H9 (cell line): ENCODE results near the gene SPDEF. TPM values are rescaled to one million over a fixed set of nuclear protein-coding genes. Genes with fewer than 3 reads are reported as not detected.

Experiments used
- DNase-seq: peaks from one replicate; pipeline ENCODE4 v3.0.0-alpha.2; 2017
- H2AFZ ChIP-seq: one replicate; pipeline ENCODE4 v1.6.1; 2013; ENCODE audit warnings: mild to moderate bottlenecking, low read length, control low read depth, moderate library complexity
- H2AK5ac ChIP-seq: 2 replicates; pipeline ENCODE4 v1.6.1; 2013; ENCODE audit warnings: low read length, control low read depth, mixed read lengths; ENCODE audit not compliant: insufficient read length
- H2BK120ac ChIP-seq: one replicate; pipeline ENCODE4 v1.6.1; 2013; ENCODE audit warnings: low read depth, mild to moderate bottlenecking, low read length, control low read depth, inconsistent platforms; ENCODE audit not compliant: poor library complexity, severe bottlenecking
- H2BK12ac ChIP-seq: 2 replicates; pipeline ENCODE4 v1.6.1; 2013; ENCODE audit warnings: low read length, control low read depth, mixed read lengths, low read depth; ENCODE audit not compliant: insufficient read length
- H2BK15ac ChIP-seq: 2 replicates; pipeline ENCODE4 v1.6.1; 2013; ENCODE audit warnings: low read depth, low read length, control low read depth
- H2BK20ac ChIP-seq: one replicate; pipeline ENCODE4 v1.6.1; 2013; ENCODE audit warnings: low read depth, mild to moderate bottlenecking, low read length, control low read depth, inconsistent platforms; ENCODE audit not compliant: poor library complexity, severe bottlenecking
- H2BK5ac ChIP-seq: 2 replicates; pipeline ENCODE4 v1.6.1; 2013; ENCODE audit warnings: low read length, control low read depth, mixed read lengths; ENCODE audit not compliant: insufficient read length
- H3K14ac ChIP-seq: 2 replicates; pipeline ENCODE4 v1.6.1; 2013; ENCODE audit warnings: low read length, control low read depth; ENCODE audit not compliant: insufficient read depth
- H3K18ac ChIP-seq: 2 replicates; pipeline ENCODE4 v1.6.1; 2013; ENCODE audit warnings: low read depth, mild to moderate bottlenecking, mixed read lengths, low read length, control low read depth; ENCODE audit not compliant: insufficient read length
- H3K23ac ChIP-seq: 2 replicates; pipeline ENCODE4 v1.6.1; 2013; ENCODE audit warnings: low read length, control low read depth, mixed read lengths, low read depth; ENCODE audit not compliant: insufficient read length
- H3K23me2 ChIP-seq: 2 replicates; pipeline ENCODE4 v1.6.1; 2013; ENCODE audit warnings: low read depth, mild to moderate bottlenecking, mixed read lengths, low read length, control low read depth; ENCODE audit not compliant: insufficient read length, poor library complexity, severe bottlenecking
- H3K27ac ChIP-seq: 2 replicates; pipeline ENCODE4 v1.5.1; 2013; ENCODE audit warnings: low read length, control low read depth, mixed read lengths, low read depth; ENCODE audit not compliant: insufficient read length
- H3K27me3 ChIP-seq: 2 replicates; pipeline ENCODE4 v1.6.1; 2013; ENCODE audit warnings: low read length, control low read depth, inconsistent platforms; ENCODE audit not compliant: insufficient read depth
- H3K4ac ChIP-seq: 2 replicates; pipeline ENCODE4 v1.6.1; 2013; ENCODE audit warnings: low read depth, mild to moderate bottlenecking, control low read depth, inconsistent platforms, low read length, moderate library complexity
- H3K4me1 ChIP-seq: 2 replicates; pipeline ENCODE4 v1.6.1; 2013; ENCODE audit warnings: low read length, control low read depth, inconsistent platforms; ENCODE audit not compliant: insufficient read depth
- H3K4me2 ChIP-seq: 2 replicates; pipeline ENCODE4 v1.6.1; 2013; ENCODE audit warnings: low read length, control low read depth, mixed read lengths; ENCODE audit not compliant: insufficient read length, insufficient read depth
- H3K56ac ChIP-seq: 2 replicates; pipeline ENCODE4 v1.6.1; 2013; ENCODE audit warnings: low read depth, mild to moderate bottlenecking, mixed read lengths, low read length, control low read depth; ENCODE audit not compliant: insufficient read length
- H3K79me1 ChIP-seq: 2 replicates; pipeline ENCODE4 v1.6.1; 2013; ENCODE audit warnings: low read depth, mild to moderate bottlenecking, moderate library complexity, low read length, control low read depth, inconsistent platforms; ENCODE audit not compliant: insufficient read depth, poor library complexity, severe bottlenecking
- H3K79me2 ChIP-seq: 2 replicates; pipeline ENCODE4 v1.6.1; 2013; ENCODE audit warnings: low read length, control low read depth, inconsistent platforms; ENCODE audit not compliant: insufficient read depth
- H3K9ac ChIP-seq: 2 replicates; pipeline ENCODE4 v1.6.1; 2013; ENCODE audit warnings: low read length, control low read depth, mixed read lengths; ENCODE audit not compliant: insufficient read length; ENCODE audit errors: extremely low read depth
- H3K9me3 ChIP-seq: one replicate; pipeline ENCODE4 v1.6.1; 2013; ENCODE audit warnings: low read depth, low read length, inconsistent platforms; ENCODE audit not compliant: control insufficient read depth
- H3T11ph ChIP-seq: one replicate; pipeline ENCODE4 v1.6.1; 2013; ENCODE audit warnings: mild to moderate bottlenecking, low read length, control low read depth, inconsistent platforms
- H4K20me1 ChIP-seq: one replicate; pipeline ENCODE4 v1.6.1; 2013; ENCODE audit not compliant: control insufficient read depth, insufficient read length, insufficient read depth
- H4K5ac ChIP-seq: 2 replicates; pipeline ENCODE4 v1.6.1; 2013; ENCODE audit warnings: low read depth, mild to moderate bottlenecking, mixed read lengths, low read length, control low read depth; ENCODE audit not compliant: insufficient read length
- H4K8ac ChIP-seq: replicated peaks from 2 replicates; pipeline ENCODE4 v1.6.1; 2013; ENCODE audit warnings: low read length, control low read depth, mixed read lengths, low read depth; ENCODE audit not compliant: insufficient read length
- H4K91ac ChIP-seq: 2 replicates; pipeline ENCODE4 v1.6.1; 2013; ENCODE audit warnings: low read depth, mild to moderate bottlenecking, moderate library complexity, mixed read lengths, low read length, control low read depth; ENCODE audit not compliant: insufficient read length
- H3K27ac Mint-ChIP-seq, 3 experiments: 2 replicates in 2 of 3; 3 replicates in 1 of 3; pipeline ENCODE4 v1.8.0; 2020 to 2021; ENCODE audit warnings: mixed read lengths in 3 of 3, mild to moderate bottlenecking in 1 of 3, moderate library complexity in 1 of 3
- H3K27me3 Mint-ChIP-seq: 2 replicates; pipeline ENCODE4 v1.8.0; 2021; ENCODE audit warnings: low read depth, mild to moderate bottlenecking, moderate library complexity, mixed read lengths
- H3K36me3 Mint-ChIP-seq, 3 experiments: 2 replicates in 2 of 3; 3 replicates in 1 of 3; pipeline ENCODE4 v1.8.0; 2020 to 2021; ENCODE audit warnings: low read depth in 3 of 3, mixed read lengths in 3 of 3; ENCODE audit not compliant: insufficient read depth in 1 of 3
- H3K4me1 Mint-ChIP-seq, 2 experiments: 2 replicates each; pipeline ENCODE4 v1.8.0; 2020; ENCODE audit warnings: mixed read lengths in 2 of 2
- H3K4me3 Mint-ChIP-seq, 2 experiments: 2 replicates in 1 of 2; 3 replicates in 1 of 2; pipeline ENCODE4 v1.8.0; 2020 to 2021; ENCODE audit warnings: mild to moderate bottlenecking in 2 of 2, mixed read lengths in 2 of 2, moderate library complexity in 1 of 2
- H3K9me3 Mint-ChIP-seq, 2 experiments: 2 replicates in 1 of 2; 3 replicates in 1 of 2; pipeline ENCODE4 v1.8.0; 2020; ENCODE audit warnings: mild to moderate bottlenecking in 2 of 2, mixed read lengths in 2 of 2, moderate library complexity in 1 of 2
- WGBS: extraction: QIAGEN DNeasy Blood & Tissue Kit; methylation state at CpG from one replicate; pipeline ENCODE4 v1.1.7; 2013; ENCODE audit warnings: missing lambda C conversion rate, low lambda C conversion rate, mixed read lengths; ENCODE audit not compliant: insufficient read length; ENCODE audit errors: extremely low coverage; 5-methylcytosine and 5-hydroxymethylcytosine counted together
- total RNA-seq: library from RNA; stranded (reverse); gene quantifications from 2 replicates; pipeline ENCODE4 v1.2.1, GENCODE V29; 2021
- TF ChIP-seq, protein P1 (sequence below): fragments of 200-600 bp; sonication (generic); conservative IDR thresholded peaks from 3 replicates; pipeline ENCODE4 v1.8.0; 2021; ENCODE audit warnings: antibody characterized with exemption, mild to moderate bottlenecking

The SPDEF gene
- total RNA-seq, 1 experiment from 2014 or later = 0.15 TPM

DNA sequence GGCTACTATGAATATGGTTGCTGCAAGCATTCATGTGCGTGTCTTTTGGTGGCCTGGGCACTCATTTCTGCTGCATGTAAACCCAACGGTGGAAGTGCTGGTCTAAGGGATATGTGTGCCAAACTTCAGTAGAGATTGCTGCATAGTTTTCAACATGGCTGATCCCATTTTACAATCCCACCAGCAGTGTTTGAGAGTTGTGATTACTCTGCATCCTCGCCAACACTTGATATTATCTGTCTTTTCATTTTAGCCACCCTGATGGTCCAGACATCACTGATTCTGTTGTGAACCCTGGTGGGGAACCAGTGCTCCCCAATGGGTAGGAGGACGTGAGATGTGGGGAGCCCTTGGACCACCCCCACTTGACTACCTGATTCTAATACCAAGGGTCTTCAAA is 62.8 kb downstream of the SPDEF start:
- no peak overlapping the region for H3K23ac ChIP-seq
- H3K4ac ChIP-seq = no peak overlapping the region
- peaks cover 2% of the 10 kb centered on the region; the same call in 1 of the 2 replicates for H3K4me1 ChIP-seq
- no peak overlapping the region for H3K56ac ChIP-seq
- H2BK20ac ChIP-seq = no peak overlapping the region
- no peak overlapping the region for H2BK5ac ChIP-seq
- no peak overlapping the region for H3K4me3 Mint-ChIP-seq
- H3K79me1 ChIP-seq = no peaks in the 10 kb centered on the region
- no peak overlapping the region for H4K91ac ChIP-seq
- no peaks in the 10 kb centered on the region for H3K9me3 ChIP-seq
- no peak overlapping the region for H4K5ac ChIP-seq
- no peak overlapping the region for H3K14ac ChIP-seq
- H3K18ac ChIP-seq = no peak overlapping the region
- DNase-seq = no peak
- no peaks in the 10 kb centered on the region for H3K36me3 Mint-ChIP-seq
- TF ChIP-seq, protein P1, sequence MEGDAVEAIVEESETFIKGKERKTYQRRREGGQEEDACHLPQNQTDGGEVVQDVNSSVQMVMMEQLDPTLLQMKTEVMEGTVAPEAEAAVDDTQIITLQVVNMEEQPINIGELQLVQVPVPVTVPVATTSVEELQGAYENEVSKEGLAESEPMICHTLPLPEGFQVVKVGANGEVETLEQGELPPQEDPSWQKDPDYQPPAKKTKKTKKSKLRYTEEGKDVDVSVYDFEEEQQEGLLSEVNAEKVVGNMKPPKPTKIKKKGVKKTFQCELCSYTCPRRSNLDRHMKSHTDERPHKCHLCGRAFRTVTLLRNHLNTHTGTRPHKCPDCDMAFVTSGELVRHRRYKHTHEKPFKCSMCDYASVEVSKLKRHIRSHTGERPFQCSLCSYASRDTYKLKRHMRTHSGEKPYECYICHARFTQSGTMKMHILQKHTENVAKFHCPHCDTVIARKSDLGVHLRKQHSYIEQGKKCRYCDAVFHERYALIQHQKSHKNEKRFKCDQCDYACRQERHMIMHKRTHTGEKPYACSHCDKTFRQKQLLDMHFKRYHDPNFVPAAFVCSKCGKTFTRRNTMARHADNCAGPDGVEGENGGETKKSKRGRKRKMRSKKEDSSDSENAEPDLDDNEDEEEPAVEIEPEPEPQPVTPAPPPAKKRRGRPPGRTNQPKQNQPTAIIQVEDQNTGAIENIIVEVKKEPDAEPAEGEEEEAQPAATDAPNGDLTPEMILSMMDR = no peak
- H3T11ph ChIP-seq = no peak overlapping the region
- H3K27ac Mint-ChIP-seq = no peak overlapping the region
- H4K20me1 ChIP-seq = no peaks in the 10 kb centered on the region
- H2BK12ac ChIP-seq = no peak overlapping the region
- peaks cover 8 to 20% of the 10 kb centered on the region in 2 experiments for H3K4me1 Mint-ChIP-seq
- H4K8ac ChIP-seq = no peak overlapping the region
- no peak overlapping the region for H3K4me2 ChIP-seq
- H3K79me2 ChIP-seq = no peaks in the 10 kb centered on the region
- no peaks in the 10 kb centered on the region for H3K27me3 ChIP-seq
- H2BK120ac ChIP-seq = no peak overlapping the region
- no peaks in the 10 kb centered on the region for H3K9me3 Mint-ChIP-seq
- no peaks in the 10 kb centered on the region for H3K23me2 ChIP-seq
- H3K9ac ChIP-seq = no peak overlapping the region
- H2AFZ ChIP-seq = no peak overlapping the region
- no peak overlapping the region for H2AK5ac ChIP-seq
- H3K27me3 Mint-ChIP-seq = no peaks in the 10 kb centered on the region
- no CpG with 5 or more reads among the region's 4 CpGs for WGBS
- H3K27ac ChIP-seq = no peak overlapping the region
- H2BK15ac ChIP-seq = no peak overlapping the region
